Measurements from ENCODE around the gene ZBTB46.
A peak's percentile ranks its signal among the peaks of the same experiment; 100 is the strongest.

ZBTB46 gene

GRCh38 chr20:63837479-63837878, 6.4 kb upstream of the ZBTB46 start:
- DNase-seq (ENCODE audit: low read depth) = no peak

DNA sequence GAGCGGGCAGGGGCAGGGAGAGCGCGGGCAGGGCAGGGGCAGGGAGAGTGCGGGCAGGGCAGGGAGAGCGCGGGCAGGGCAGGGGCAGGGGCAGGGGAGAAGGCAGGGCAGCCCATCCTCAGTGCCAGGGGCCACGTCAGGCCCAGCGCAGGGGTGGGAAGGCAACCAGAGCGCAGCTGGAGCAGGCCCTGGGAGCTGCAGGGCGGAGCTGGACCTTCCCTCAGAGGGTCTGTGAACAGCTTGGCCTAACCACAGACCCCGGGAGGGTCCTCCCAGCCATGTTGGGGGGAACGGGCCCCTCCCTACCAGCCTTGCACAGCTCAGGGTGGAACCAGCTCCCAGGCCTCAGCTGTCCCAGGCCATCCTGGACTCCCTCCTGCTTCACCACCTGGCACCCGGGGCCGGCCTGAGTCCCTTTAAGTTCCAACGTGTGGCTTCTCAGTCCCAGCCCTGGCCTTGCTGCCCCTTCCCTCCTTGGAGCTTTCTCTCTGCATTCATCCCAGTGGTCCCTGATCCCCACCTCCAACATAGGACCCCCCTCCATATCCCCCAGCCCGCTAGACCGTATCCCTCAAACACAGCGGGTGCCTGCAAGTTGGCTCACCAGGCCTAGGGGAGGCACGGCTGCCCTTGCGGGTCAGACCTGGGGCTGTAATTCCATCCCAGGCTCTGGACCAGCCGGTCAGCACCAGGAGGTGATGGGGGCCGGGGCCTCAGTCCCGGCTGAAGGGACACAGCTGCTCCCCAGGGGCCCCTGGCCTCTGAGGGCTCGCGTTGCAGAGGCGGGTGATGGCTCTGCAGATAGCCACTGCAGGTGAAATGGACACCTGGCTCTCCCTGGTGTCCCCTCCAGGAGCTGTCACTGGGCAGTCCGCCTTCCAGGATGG, 5.6 kb upstream of the ZBTB46 start:
- no peak for DNase-seq (ENCODE audit: low read depth)

DNA sequence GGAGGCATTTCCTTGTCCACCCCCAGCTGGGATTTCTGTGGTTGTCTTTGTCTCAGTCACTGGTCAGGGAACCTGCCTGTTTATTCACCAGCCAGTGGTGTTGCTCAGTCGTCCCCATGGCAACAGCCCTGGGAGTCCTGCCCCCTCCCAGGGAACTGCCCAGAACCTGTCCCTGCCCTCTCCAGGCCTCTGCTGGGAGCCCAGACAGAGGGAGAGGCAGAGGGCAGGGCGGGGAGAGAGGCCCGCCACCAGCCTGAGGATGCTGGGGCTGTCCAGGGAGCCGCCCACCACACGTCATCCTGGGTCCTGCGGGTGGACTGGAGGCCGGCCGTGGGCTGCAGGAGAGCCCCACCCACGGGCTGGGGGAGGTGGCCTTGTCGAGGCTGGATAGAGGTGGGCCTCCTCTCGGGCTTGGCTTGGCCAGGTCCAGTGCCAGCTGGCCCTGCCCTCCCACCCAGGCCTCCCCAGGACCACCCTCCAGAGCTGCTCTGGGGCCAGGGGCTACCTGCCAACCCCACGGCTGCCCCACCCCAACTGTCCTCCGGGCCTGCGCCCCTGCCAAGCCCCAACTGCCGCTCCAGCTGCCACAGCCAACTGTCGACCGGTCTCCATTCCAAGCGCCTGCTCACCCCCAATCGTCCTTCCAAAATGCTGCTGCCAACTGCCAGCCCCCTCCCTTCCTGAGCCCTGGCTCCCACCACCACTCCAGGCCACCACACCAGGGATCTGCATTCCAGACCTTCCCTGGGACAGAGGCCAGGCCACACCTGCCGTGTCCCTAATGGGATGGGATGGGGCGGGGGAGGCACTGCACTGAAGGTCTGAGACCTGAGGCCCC, 4.2 kb upstream of the ZBTB46 start:
- peak; percentile 89 for DNase-seq (ENCODE audit: low read depth)

GRCh38 chr20:63834491-63834880, 3.4 kb upstream of the ZBTB46 start:
- no peak for DNase-seq (ENCODE audit: low read depth)

DNA sequence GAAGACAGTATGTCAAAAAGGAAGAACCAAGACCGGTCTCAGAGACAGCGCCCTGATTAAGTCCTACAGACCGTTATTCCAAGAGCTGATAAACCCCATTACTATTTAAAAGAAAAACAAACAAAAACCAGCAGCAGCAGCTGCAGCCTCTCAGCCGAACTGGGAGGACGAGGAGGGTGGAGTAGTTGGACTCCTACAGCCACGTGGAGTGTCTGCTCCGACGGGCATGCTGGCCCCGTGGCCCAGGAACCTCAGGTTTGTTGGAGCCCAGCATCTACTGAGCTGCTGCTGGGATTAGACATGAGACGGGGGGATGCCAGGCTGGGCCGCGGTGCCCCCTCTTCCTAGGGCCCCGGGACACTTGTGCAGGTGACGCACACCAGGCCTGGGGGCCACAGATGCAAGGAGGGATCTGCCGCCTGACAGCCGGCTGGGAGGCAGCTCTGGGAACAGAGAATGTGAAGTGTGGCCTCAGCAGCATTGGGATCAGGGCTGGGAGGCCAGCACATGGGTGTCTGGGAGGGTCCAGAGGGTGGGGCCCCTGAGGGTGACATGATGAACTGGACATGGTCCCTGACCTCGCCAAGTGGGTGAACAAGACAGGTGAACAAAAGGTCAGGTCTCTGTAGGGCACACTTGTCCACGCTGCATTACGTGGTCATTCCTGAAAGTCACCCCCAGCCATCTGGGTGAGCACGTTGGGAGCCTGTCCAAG, 2.9 kb upstream of the ZBTB46 start:
- DNase-seq (ENCODE audit: low read depth) = no peak

DNA sequence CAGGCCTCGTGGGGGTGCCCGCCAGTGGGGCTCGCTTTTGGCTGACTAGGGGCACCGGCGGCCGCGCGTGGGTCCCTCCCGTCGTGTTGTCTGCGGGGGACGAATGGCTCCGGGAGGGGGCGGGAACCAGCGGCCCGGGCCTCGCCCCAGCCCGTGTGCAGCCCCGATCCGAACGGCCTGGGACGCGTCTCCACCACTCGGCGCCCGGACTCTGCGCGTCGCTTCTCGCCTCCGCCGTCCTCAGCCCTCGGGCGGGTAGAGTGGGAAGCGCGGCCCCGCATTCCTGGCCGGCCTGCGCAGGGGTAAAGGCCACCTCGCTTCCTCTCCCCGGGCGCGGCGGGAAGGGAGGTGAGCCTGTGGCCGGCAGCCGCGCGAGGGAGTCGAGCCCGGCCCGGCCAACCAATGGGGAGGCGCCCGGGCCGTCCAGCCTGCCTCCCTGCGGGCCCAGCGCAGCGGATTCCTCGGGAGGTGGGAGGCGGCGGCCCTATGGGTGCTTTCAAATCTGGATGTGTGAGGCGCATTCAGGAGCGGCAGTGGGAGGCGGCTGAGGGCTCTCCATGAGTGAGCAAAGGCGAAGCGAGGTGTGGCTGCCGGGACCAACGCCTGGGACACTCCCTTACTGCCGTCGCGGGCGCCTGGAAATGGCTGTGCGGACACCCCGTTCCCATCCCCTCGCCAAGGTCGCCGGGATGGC, 1.1 kb upstream of the ZBTB46 start:
- DNase-seq (ENCODE audit: low read depth) = no peak

DNA sequence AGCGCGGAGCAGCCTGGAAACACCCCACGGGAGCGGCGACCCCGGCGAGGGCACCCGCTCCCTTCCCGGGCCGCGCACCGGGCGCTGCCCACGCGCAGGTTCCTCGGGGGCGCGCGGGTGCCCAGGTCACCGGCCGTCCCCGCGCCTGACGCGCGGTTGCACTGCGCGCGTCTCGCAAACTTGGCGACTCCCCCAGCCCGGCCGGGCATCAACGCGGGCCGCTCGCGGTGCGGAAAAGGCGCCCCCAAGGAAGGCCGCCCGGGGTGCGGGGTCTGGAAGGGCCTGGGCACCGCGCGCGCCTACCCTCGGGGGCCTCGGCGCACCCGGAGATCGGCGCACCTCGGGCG, 555 bp upstream of the ZBTB46 start:
- no peak for DNase-seq (ENCODE audit: low read depth)

GRCh38 chr20:63829945-63830835, 874 bp downstream of the ZBTB46 start:
- DNase-seq (ENCODE audit: low read depth) = no peak

DNA sequence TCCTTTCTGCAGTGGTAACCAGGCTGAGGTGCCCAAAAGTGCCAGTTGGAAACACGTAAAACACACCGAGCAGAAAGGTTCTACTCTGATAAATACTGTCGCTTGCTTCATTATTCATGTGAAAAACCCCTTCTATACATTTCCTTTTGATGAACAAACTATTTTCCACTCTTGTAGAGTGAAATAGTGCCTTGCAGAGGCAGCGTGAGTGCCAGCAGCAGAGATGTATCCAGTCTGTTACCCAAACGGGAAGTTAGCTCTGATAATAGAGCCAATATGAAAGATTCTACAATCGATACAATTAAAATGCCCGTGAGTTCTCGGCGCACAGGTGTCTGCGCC, 1.5 kb downstream of the ZBTB46 start:
- no peak for DNase-seq (ENCODE audit: low read depth)

GRCh38 chr20:63828951-63829350, 2.1 kb downstream of the ZBTB46 start:
- no peak for DNase-seq (ENCODE audit: low read depth)

GRCh38 chr20:63828545-63828944, 2.5 kb downstream of the ZBTB46 start:
- no peak for DNase-seq (ENCODE audit: low read depth)

GRCh38 chr20:63828124-63828523, 2.9 kb downstream of the ZBTB46 start:
- no peak for DNase-seq (ENCODE audit: low read depth)

GRCh38 chr20:63826753-63827152, 4.3 kb downstream of the ZBTB46 start:
- DNase-seq (ENCODE audit: low read depth) = no peak

DNA sequence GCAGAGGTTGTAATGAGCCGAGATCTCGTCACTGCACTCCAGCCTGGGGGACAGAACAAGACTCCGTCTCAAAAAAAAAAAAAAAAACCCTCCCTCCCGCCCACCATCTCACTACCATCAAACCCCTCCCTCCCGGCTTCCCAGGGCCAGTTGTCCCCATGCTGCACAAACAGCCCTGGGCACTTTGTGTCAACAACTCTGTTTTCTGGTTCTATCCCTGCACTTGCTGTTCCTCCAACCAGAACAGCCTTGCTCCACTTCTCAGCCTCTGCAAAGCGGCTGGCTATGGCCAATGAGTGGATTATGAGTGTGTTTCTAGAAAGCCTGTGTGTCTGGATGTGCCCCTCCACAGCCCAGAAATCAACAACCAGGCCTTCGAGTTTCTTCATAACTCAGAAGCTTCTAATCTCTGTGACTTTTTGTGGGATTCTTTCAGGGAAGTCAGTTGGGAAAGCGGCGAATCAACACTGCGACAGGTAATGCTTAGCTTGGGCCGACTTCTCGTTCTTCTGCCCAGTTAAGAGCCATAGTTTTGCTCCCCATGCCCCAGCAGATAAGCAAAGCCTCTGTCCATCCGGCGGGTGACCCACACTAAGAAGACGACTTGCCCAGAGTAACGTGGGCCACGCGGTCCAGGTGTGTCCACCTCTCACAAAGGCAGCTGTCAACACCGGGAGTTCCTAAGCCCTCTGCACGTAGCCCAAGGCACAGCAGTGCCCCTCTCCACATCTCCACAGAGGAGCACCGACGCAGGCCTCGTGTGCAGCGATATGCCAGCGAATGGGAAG, 5.5 kb downstream of the ZBTB46 start:
- no peak for DNase-seq (ENCODE audit: low read depth)

- DNase-seq (ENCODE audit: low read depth) = no peak
These were observed 7.3 kb downstream of the ZBTB46 start for GRCh38 chr20:63823691-63824311.

DNA sequence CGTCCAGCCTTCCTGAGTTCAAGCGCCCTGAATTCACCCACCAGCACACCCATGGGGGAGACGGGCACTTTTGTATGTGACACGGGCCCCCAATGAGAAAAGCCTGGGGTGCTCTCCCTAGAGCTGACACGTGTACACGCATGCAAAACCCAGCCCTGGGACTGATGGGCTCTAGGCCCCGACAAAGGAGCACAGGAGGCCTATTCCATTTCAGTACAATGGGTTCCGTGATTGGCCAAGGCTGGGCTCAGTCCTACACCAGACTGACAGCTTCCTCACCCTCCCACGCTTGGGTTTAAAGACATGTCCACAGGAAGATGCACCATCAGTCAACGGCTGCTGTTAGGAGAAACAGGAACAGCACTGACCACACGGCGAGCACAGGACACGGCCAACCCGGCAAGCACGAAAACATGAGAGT, 8.8 kb downstream of the ZBTB46 start:
- no peak for DNase-seq (ENCODE audit: low read depth)

- no peak for DNase-seq (ENCODE audit: low read depth)
These were observed 9.3 kb downstream of the ZBTB46 start for GRCh38 chr20:63821811-63822210.

GRCh38 chr20:63819224-63819921, 11.7 kb downstream of the ZBTB46 start:
- DNase-seq (ENCODE audit: low read depth) = peak; percentile 13

- DNase-seq (ENCODE audit: low read depth) = no peak
These were observed 15.3 kb downstream of the ZBTB46 start for GRCh38 chr20:63815615-63816253.
